ENCODE results near the gene NHS. TPM values are rescaled to one million over a fixed set of nuclear protein-coding genes. Genes with fewer than 3 reads are reported as not detected.

The NHS gene
- polyA plus RNA-seq, 2 of the 4 experiments (the other 2 are of a cell fraction) = 3.6 to 5.0 TPM

- no peak for TF ChIP-seq CTCF (IDR thresholded peaks at IDR 0.05)
Observed at GRCh38 chrX:17628976-17629375, 254.0 kb downstream of the NHS start (continued).

GRCh38 chrX:17629519-17629918 lies 254.5 kb downstream of the NHS start:
- Histone ChIP-seq H3K4me2 (no peak overlapping the region), H3K4me3 (no peak overlapping the region), H3K4me1 (no peaks in the 10 kb centered on the region), H3K27ac (no peak overlapping the region), H3K9me3 (no peaks in the 10 kb centered on the region)
- POLR2A ChIA-PET = no interaction called here
- CTCF ChIA-PET = no interaction called here
- ATAC-seq (no peak), DNase-seq (ENCODE audit: low read depth in 1 of 2, low spot score in 1 of 2) (no peak), FAIRE-seq (peak; percentile 51)
- no peak for TF ChIP-seq RNF2 (IDR thresholded peaks at IDR 0.05; ENCODE audit: borderline replicate concordance, low read depth)
- TF ChIP-seq ZNF302 (CRISPR knock-in tag; IDR thresholded peaks at IDR 0.05) = no peak
- no peak for TF ChIP-seq CHD4 (IDR thresholded peaks at IDR 0.05; ENCODE audit: borderline replicate concordance)
- TF ChIP-seq REST (IDR thresholded peaks at IDR 0.05) = no peak
- TF ChIP-seq GATA3 (IDR thresholded peaks at IDR 0.05; ENCODE audit: borderline replicate concordance) = no peak
- TF ChIP-seq ZSCAN20 (CRISPR knock-in tag; IDR thresholded peaks at IDR 0.05) = no peak
- TF ChIP-seq JUNB (IDR thresholded peaks at IDR 0.05) = no peak
- no peak for TF ChIP-seq MAFK (IDR thresholded peaks at IDR 0.05; ENCODE audit: partially characterized antibody)
- no peak for TF ChIP-seq ZFP36 (IDR thresholded peaks at IDR 0.05; ENCODE audit: borderline replicate concordance, partially characterized antibody)
- TF ChIP-seq RCOR1 (IDR thresholded peaks at IDR 0.05; ENCODE audit: low read depth, low read length) = no peak
- no peak for TF ChIP-seq HMGXB4 (CRISPR knock-in tag; IDR thresholded peaks at IDR 0.05; ENCODE audit: borderline replicate concordance)
- no peak for TF ChIP-seq EP300 (IDR thresholded peaks at IDR 0.05)
- 100% methylated on average over 1 of the region's 1 CpG for WGBS (ENCODE audit: missing lambda C conversion rate)

- 94% methylated on average over 3 of the region's 3 CpGs for WGBS (ENCODE audit: missing lambda C conversion rate)
- Histone ChIP-seq H3K27ac (no peak overlapping the region), H3K4me1 (no peaks in the 10 kb centered on the region), H3K4me2 (no peak overlapping the region), H3K4me3 (no peak overlapping the region), H3K9me3 (no peaks in the 10 kb centered on the region)
- FAIRE-seq (no peak), DNase-seq (ENCODE audit: low read depth in 1 of 2, low spot score in 1 of 2) (no peak), ATAC-seq (no peak)
- ChIA-PET CTCF (no interaction called here), POLR2A (no interaction called here)
- TF ChIP-seq MAFK (IDR thresholded peaks at IDR 0.05; ENCODE audit: partially characterized antibody) = peak; percentile 62
- no peak for TF ChIP-seq RNF2 (IDR thresholded peaks at IDR 0.05; ENCODE audit: borderline replicate concordance, low read depth)
- no peak for TF ChIP-seq HMGXB4 (CRISPR knock-in tag; IDR thresholded peaks at IDR 0.05; ENCODE audit: borderline replicate concordance)
Observed at GRCh38 chrX:17631647-17632046, 256.6 kb downstream of the NHS start.

Measured in A549 (cell line).